Rectal smooth muscle tissue (tissue), 1 donor: Measurements from ENCODE around the gene SLC18A3.

Experiments used
- H3K27ac ChIP-seq: one replicate; pipeline ENCODE4 v1.7.0; 2013; ENCODE audit warnings: low read depth, low read length, inconsistent platforms
- H3K27me3 ChIP-seq: one replicate; pipeline ENCODE4 v1.7.0; 2013; ENCODE audit warnings: low read length; ENCODE audit not compliant: control insufficient read depth, insufficient read depth
- H3K36me3 ChIP-seq: one replicate; pipeline ENCODE4 v1.7.0; 2013; ENCODE audit warnings: low read length; ENCODE audit not compliant: control insufficient read depth, insufficient read depth
- H3K4me1 ChIP-seq: one replicate; pipeline ENCODE4 v1.7.0; 2013; ENCODE audit warnings: low read length; ENCODE audit not compliant: control insufficient read depth, insufficient read depth
- H3K4me3 ChIP-seq: one replicate; pipeline ENCODE4 v1.7.0; 2013; ENCODE audit warnings: low read length
- H3K9ac ChIP-seq: one replicate; pipeline ENCODE4 v1.7.0; 2013; ENCODE audit warnings: low read length

SLC18A3 gene

DNA sequence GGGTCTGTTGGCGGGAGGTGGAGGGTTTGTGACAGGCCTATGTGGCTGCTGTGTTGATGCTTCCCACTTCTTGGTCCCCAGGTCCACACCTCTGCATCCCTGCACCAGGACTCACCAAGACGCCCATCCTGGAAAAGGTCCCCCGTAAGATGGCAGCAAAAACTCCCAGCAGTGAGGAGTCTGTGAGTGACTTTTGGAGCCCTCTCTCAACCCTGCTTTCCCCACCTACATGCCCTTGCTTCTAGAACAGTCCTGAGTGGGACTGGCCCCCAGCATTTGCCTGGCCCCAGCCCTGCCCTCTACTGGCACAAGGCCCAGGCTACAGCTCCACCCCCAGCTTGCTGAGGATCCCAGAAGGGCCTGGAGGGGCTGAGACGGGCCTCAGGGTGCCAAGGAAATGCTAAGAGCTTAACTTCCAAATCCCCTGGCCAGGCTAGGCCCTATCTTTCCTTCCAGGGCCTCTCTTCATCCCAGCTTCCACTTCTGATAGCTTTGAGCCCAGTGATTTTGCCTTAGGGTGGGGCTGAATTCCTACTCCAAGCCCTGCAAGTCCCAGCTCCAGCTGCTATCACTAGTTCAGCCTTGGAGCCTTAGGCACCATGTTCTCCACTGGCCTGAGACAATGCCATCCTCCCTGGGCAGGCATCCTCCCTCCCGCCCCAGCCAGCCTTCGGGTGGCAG is 6.5 kb downstream of the SLC18A3 start:
- H3K4me1 ChIP-seq, result no peaks in the 10 kb centered on the region
- no peak overlapping the region for H3K27ac ChIP-seq
- no peak overlapping the region for H3K9ac ChIP-seq
- no peak overlapping the region for H3K4me3 ChIP-seq
- H3K27me3 ChIP-seq, result peaks cover 16% of the 10 kb centered on the region
- H3K36me3 ChIP-seq, result no peaks in the 10 kb centered on the region

DNA sequence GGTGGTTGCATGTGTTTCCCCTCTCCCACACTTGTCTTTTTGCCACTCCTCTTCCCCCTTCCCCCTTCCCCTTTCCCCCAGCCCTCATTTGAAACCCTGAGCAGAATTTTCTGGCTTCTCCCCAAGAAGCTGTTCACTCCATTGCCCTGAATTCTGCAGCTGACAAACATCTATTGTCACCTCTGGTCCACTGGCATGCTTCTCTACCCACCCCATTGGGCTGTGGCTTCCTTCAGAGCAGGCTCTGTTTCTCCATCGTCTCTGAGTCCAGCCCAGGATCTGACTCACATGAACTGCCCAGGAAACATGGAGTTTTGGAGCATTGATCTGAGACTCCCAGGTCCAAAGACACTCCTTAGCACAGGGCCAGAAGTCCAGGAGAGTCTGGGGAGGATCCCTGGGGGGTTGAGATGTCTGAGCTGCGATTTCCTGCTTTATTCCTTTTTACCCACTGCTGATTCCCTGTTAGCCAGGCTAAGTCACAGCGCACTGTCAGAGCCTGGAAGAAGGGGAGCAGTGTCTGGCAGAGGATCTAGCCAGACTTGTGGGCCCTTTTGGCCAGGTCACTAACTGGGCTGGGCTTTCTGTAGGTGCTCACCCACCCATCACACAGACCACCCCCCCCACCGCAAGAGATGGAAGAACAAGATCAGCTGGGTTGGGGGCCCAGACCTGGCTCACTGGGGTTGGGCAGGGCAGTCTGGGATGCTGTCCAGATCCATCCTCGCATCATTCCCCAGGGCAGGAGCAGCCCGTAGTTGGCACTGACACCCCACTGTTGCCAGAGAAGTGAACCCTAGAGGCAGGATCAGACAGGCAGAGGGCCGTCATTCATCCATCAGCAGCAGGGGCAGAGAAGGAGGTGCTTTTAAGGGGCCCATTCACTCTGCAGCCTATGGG is 7.3 kb downstream of the SLC18A3 start:
- Histone ChIP-seq H3K27me3 (peaks cover 8% of the 10 kb centered on the region), H3K4me3 (no peak overlapping the region), H3K36me3 (no peaks in the 10 kb centered on the region), H3K9ac (no peak overlapping the region), H3K27ac (no peak overlapping the region), H3K4me1 (no peaks in the 10 kb centered on the region)

- Histone ChIP-seq H3K27ac (no peak overlapping the region), H3K4me3 (no peak overlapping the region), H3K9ac (no peak overlapping the region), H3K4me1 (no peaks in the 10 kb centered on the region), H3K27me3 (peaks cover 5% of the 10 kb centered on the region), H3K36me3 (no peaks in the 10 kb centered on the region)
Observed at GRCh38 chr10:49618821-49619220, 8.7 kb downstream of the SLC18A3 start.

GRCh38 chr10:49619613-49620012 is 9.5 kb downstream of the SLC18A3 start:
- H3K36me3 ChIP-seq, result no peaks in the 10 kb centered on the region
- H3K27me3 ChIP-seq, result peaks cover 2% of the 10 kb centered on the region
- no peak overlapping the region for H3K27ac ChIP-seq
- no peaks in the 10 kb centered on the region for H3K4me1 ChIP-seq
- no peak overlapping the region for H3K4me3 ChIP-seq
- no peak overlapping the region for H3K9ac ChIP-seq

- Histone ChIP-seq H3K27ac (no peak overlapping the region), H3K36me3 (no peaks in the 10 kb centered on the region), H3K4me1 (no peaks in the 10 kb centered on the region), H3K27me3 (no peaks in the 10 kb centered on the region), H3K9ac (no peak overlapping the region), H3K4me3 (no peak overlapping the region)
Observed at GRCh38 chr10:49620286-49620810, 10.2 kb downstream of the SLC18A3 start.

GRCh38 chr10:49620841-49621378 is 10.8 kb downstream of the SLC18A3 start:
- H3K36me3 ChIP-seq, result no peaks in the 10 kb centered on the region
- no peak overlapping the region for H3K9ac ChIP-seq
- H3K27me3 ChIP-seq, result no peaks in the 10 kb centered on the region

GRCh38 chr10:49621561-49621960 is 11.5 kb downstream of the SLC18A3 start:
- Histone ChIP-seq H3K27ac (no peak overlapping the region), H3K9ac (no peak overlapping the region), H3K27me3 (no peaks in the 10 kb centered on the region), H3K4me3 (no peak overlapping the region), H3K4me1 (no peaks in the 10 kb centered on the region), H3K36me3 (no peaks in the 10 kb centered on the region)

More at GRCh38 chr10:49620841-49621378, 10.8 kb downstream of the SLC18A3 start:
- no peaks in the 10 kb centered on the region for H3K4me1 ChIP-seq
- H3K27ac ChIP-seq, result no peak overlapping the region
- no peak overlapping the region for H3K4me3 ChIP-seq

DNA sequence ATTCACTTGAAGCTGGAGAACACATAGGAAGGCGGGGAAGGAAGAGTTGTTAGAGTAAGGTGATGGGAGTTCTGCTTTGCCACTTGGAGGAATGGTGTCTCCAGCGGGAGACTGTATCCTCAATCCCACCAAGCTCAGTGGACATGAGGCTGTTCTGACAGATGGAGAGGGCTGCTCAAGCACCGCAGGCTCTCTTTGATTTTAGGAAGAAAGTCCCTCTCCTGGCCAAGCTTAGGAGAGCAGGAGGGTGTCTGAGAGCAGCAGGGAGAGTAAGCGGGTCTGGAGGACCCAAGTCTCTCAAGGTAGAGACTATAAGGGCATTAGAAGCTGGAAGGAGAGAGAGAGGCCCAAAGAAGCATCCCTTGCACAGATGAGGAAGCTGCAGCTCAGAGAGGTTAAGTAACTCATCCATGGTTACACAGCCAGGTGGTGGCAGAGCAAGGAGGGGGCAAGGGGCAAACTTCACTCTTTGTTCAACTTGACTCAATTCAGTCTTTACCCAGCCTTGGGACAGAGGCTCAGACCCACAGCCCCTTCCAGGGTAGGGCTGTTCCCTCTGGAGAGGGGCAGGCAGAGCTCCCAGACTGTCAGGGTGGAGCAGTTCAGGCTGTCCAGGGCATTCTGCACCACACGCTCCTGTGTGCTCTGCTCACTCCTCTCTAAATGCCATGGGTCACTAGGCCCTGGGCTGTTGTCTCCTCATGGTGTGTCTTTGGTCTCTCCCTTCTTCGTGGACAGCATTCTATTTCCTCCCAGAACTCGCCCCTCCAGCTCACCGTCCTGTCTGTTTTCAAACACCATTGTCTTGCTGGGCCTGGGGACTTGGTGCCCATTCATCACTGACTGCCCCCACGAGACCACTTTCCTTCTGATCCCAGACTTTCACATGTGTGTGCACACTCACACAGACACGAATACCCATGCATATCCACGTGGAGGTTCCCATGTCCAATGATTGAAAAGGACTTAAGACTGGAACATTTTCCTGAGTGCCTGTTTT is 12.6 kb downstream of the SLC18A3 start:
- H3K4me3 ChIP-seq, result no peak overlapping the region
- no peaks in the 10 kb centered on the region for H3K4me1 ChIP-seq
- H3K36me3 ChIP-seq, result no peaks in the 10 kb centered on the region
- H3K9ac ChIP-seq, result no peak overlapping the region
- no peaks in the 10 kb centered on the region for H3K27me3 ChIP-seq
- H3K27ac ChIP-seq, result no peak overlapping the region

GRCh38 chr10:49624629-49625028 is 14.5 kb downstream of the SLC18A3 start:
- H3K9ac ChIP-seq, result no peak overlapping the region
- H3K27ac ChIP-seq, result no peak overlapping the region
- no peaks in the 10 kb centered on the region for H3K27me3 ChIP-seq
- H3K36me3 ChIP-seq, result no peaks in the 10 kb centered on the region
- H3K4me1 ChIP-seq, result no peaks in the 10 kb centered on the region
- no peak overlapping the region for H3K4me3 ChIP-seq

GRCh38 chr10:49625411-49625810 is 15.3 kb downstream of the SLC18A3 start:
- no peaks in the 10 kb centered on the region for H3K36me3 ChIP-seq

DNA sequence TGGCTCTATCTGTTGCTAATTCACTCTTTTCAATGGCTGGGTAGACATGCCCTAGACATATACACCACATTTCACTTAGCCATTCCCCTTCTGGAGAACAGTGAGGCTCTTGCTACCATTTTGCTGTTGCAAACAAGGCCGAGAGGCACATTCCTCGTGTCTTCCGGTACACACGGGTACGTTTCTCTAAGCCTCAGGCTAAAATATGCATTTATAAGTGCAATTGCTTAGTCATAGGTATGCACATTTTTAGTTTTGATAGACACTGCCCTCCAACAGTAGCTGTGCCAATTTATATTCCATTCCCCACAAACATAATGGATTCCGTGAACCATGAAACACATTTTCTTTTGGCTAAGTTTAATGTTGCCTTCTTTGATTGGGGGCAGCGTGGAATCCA is 16.9 kb downstream of the SLC18A3 start:
- Histone ChIP-seq H3K9ac (no peak overlapping the region), H3K27me3 (no peaks in the 10 kb centered on the region), H3K4me3 (no peak overlapping the region), H3K36me3 (no peaks in the 10 kb centered on the region), H3K4me1 (no peaks in the 10 kb centered on the region), H3K27ac (no peak overlapping the region)

More at GRCh38 chr10:49625411-49625810, 15.3 kb downstream of the SLC18A3 start:
- no peak overlapping the region for H3K9ac ChIP-seq
- H3K27ac ChIP-seq, result no peak overlapping the region
- H3K27me3 ChIP-seq, result no peaks in the 10 kb centered on the region
- H3K4me3 ChIP-seq, result no peak overlapping the region
- H3K4me1 ChIP-seq, result no peaks in the 10 kb centered on the region
